Fibroblast of lung (primary cell): ENCODE data around the gene CEP290. TPM values are rescaled to one million over a fixed set of nuclear protein-coding genes. Genes with fewer than 3 reads are reported as not detected.

Source experiments
- DNase-seq, 2 donors: peaks; one replicate each; pipeline versions ENCODE4 v3.0.0 to v3.0.0-alpha.2; 2010; ENCODE audit warnings: low read depth in 2 of 2
- H2AFZ ChIP-seq: 2 replicates; pipeline ENCODE4 v1.5.1; 2012; ENCODE audit warnings: low read length, control low read depth, inconsistent platforms
- H3K27ac ChIP-seq: 2 replicates; pipeline ENCODE4 v1.5.1; 2011; ENCODE audit warnings: low read length, control low read depth; ENCODE audit not compliant: insufficient read depth
- H3K27me3 ChIP-seq: 2 replicates; pipeline ENCODE4 v1.5.1; 2011; ENCODE audit warnings: mild to moderate bottlenecking, low read length; ENCODE audit not compliant: control insufficient read depth, insufficient read depth
- H3K36me3 ChIP-seq: 2 replicates; pipeline ENCODE4 v1.5.1; 2011; ENCODE audit warnings: low read length; ENCODE audit not compliant: control insufficient read depth, insufficient read depth
- H3K4me1 ChIP-seq: 2 replicates; pipeline ENCODE4 v1.5.1; 2011; ENCODE audit warnings: low read length; ENCODE audit not compliant: control insufficient read depth, insufficient read depth; ENCODE audit errors: extremely low read depth
- H3K4me2 ChIP-seq: 2 replicates; pipeline ENCODE4 v1.5.1; 2011; ENCODE audit warnings: low read length, control low read depth; ENCODE audit not compliant: insufficient read depth; ENCODE audit errors: extremely low read depth
- H3K4me3 ChIP-seq, 4 experiments: fragments of 200-600 bp in 1 of 4; sonication (generic) in 1 of 4; replicated peaks in 1 of 4; 2 replicates each; pipeline ENCODE4 v1.5.1; 2011 to 2016; ENCODE audit warnings: low read length in 4 of 4, low read depth in 3 of 4, mild to moderate bottlenecking in 3 of 4, control low read depth in 2 of 4, inconsistent platforms in 1 of 4, mixed read lengths in 1 of 4; ENCODE audit not compliant: insufficient read depth in 1 of 4; ENCODE audit errors: control extremely low read depth in 1 of 4
- H3K79me2 ChIP-seq: 2 replicates; pipeline ENCODE4 v1.5.1; 2012; ENCODE audit warnings: mild to moderate bottlenecking, low read length, inconsistent platforms; ENCODE audit not compliant: control insufficient read depth, insufficient read depth
- H3K9ac ChIP-seq: 2 replicates; pipeline ENCODE4 v1.5.1; 2011; ENCODE audit warnings: mild to moderate bottlenecking, low read length, control low read depth; ENCODE audit not compliant: insufficient read depth
- H3K9me3 ChIP-seq: 2 replicates; pipeline ENCODE4 v1.5.1; 2012; ENCODE audit warnings: low read depth, low read length; ENCODE audit not compliant: control insufficient read depth, insufficient read depth
- H4K20me1 ChIP-seq: 2 replicates; pipeline ENCODE4 v1.5.1; 2011; ENCODE audit warnings: low read length; ENCODE audit not compliant: control insufficient read depth, insufficient read depth; ENCODE audit errors: extremely low read depth
- EZH2 ChIP-seq: IDR thresholded peaks from 2 replicates; pipeline ENCODE4 v1.5.1; 2012; ENCODE audit warnings: low read length, control low read depth, mild to moderate bottlenecking; ENCODE audit errors: missing control alignments
- polyA plus RNA-seq, 2 donors: library from polyadenylated mRNA; depleted of rRNA in 1 of 2; stranded (reverse) in 1 of 2; unstranded in 1 of 2; fragments of >200 nt; gene quantifications; 2 replicates each; pipeline ENCODE4 v1.2.1, GENCODE V29; 2011 to 2012; ENCODE audit warnings: missing spikeins in 1 of 2
- total RNA-seq: library from RNA; depleted of rRNA; stranded (reverse); fragments of >200 nt; gene quantifications from 2 replicates; pipeline ENCODE4 v1.2.1, GENCODE V29; 2014
- TF ChIP-seq, protein P1 (sequence below), 2 donors: IDR thresholded peaks in 1 of 2; conservative IDR thresholded peaks in 1 of 2; 1 replicate in 1 of 2; 2 replicates in 1 of 2; pipeline ENCODE4 v1.5.1; 2011 to 2012; ENCODE audit warnings: low read length in 2 of 2, control low read depth in 1 of 2, inconsistent platforms in 1 of 2, low read depth in 1 of 2, mild to moderate bottlenecking in 1 of 2

CEP290 gene
- total and polyA plus RNA-seq, 2 donors (not counting 1 experiment from before 2014, with no cell fraction given): 8.0 to 12.6 TPM

DNA sequence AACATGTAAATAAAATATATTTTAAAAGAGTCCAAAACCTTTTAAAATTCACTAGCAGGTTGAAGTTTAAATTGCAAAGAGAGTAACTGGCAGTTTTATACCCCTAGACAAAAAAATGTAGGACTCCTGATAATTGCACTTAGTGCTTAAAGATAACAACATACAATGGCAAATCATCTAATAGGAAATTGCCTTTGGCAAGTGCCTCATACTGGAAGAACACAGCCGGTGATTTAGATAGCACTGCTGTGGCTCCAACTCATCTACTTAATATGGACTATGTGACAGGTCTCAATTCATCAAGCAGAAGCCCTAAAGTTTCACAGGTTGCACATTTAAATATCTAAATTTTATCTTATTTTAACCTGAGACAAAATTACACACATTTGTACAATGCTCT is 126.1 kb downstream of the CEP290 start:
- TF ChIP-seq, protein P1, sequence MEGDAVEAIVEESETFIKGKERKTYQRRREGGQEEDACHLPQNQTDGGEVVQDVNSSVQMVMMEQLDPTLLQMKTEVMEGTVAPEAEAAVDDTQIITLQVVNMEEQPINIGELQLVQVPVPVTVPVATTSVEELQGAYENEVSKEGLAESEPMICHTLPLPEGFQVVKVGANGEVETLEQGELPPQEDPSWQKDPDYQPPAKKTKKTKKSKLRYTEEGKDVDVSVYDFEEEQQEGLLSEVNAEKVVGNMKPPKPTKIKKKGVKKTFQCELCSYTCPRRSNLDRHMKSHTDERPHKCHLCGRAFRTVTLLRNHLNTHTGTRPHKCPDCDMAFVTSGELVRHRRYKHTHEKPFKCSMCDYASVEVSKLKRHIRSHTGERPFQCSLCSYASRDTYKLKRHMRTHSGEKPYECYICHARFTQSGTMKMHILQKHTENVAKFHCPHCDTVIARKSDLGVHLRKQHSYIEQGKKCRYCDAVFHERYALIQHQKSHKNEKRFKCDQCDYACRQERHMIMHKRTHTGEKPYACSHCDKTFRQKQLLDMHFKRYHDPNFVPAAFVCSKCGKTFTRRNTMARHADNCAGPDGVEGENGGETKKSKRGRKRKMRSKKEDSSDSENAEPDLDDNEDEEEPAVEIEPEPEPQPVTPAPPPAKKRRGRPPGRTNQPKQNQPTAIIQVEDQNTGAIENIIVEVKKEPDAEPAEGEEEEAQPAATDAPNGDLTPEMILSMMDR (conservative IDR thresholded peaks at IDR 0.05 in 1 of 2, IDR thresholded peaks at IDR 0.05 in 1 of 2; ENCODE audit: low read depth in 1 of 2, low read length in 2 of 2): no peak
- no peak for TF ChIP-seq EZH2
- Histone ChIP-seq H3K36me3 (no peaks in the 10 kb centered on the region), H3K27ac (no peak overlapping the region), H3K9me3 (no peaks in the 10 kb centered on the region), H3K79me2 (no peaks in the 10 kb centered on the region), H3K4me2 (no peak overlapping the region), H3K4me1 (no peaks in the 10 kb centered on the region), H3K27me3 (no peaks in the 10 kb centered on the region), H2AFZ (no peak overlapping the region), H3K9ac (no peak overlapping the region), H4K20me1 (no peaks in the 10 kb centered on the region), H3K4me3 (no peak overlapping the region)
- no peak for DNase-seq

DNA sequence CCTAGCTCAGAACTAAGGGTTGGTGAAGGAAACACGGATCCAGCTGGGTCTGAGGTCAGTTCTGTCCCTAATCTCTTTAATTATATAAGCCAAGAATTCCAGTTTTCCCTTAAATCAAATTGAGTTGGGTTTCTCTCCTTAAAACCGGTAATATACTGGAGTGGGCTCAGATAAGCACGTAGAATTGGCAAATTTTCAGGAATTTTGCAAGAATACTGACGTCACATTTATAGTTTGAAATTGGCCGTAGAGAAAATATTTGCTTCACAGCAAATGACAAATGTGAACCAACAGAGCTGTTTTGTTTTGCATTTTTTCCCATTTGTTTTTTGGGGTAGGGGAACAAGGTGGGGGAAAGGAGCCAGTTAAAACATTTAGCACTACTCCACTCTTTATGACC is 130.1 kb downstream of the CEP290 start:
- peak in 1 of 2 donors; percentile 28 for DNase-seq
- no peaks in the 10 kb centered on the region for H3K36me3 ChIP-seq
- no peak overlapping the region for H3K9ac ChIP-seq
- H3K4me1 ChIP-seq: no peaks in the 10 kb centered on the region
- H3K9me3 ChIP-seq: no peaks in the 10 kb centered on the region
- H3K4me2 ChIP-seq: no peak overlapping the region
- no peak overlapping the region for H2AFZ ChIP-seq
- H3K27ac ChIP-seq: no peak overlapping the region
- H3K79me2 ChIP-seq: no peaks in the 10 kb centered on the region
- H3K27me3 ChIP-seq: no peaks in the 10 kb centered on the region
- no peaks in the 10 kb centered on the region for H4K20me1 ChIP-seq
- no peak overlapping the region for H3K4me3 ChIP-seq
- TF ChIP-seq EZH2: no peak
- TF ChIP-seq, protein P1 (conservative IDR thresholded peaks at IDR 0.05 in 1 of 2, IDR thresholded peaks at IDR 0.05 in 1 of 2; ENCODE audit: low read depth in 1 of 2, low read length in 2 of 2): no peak

DNA sequence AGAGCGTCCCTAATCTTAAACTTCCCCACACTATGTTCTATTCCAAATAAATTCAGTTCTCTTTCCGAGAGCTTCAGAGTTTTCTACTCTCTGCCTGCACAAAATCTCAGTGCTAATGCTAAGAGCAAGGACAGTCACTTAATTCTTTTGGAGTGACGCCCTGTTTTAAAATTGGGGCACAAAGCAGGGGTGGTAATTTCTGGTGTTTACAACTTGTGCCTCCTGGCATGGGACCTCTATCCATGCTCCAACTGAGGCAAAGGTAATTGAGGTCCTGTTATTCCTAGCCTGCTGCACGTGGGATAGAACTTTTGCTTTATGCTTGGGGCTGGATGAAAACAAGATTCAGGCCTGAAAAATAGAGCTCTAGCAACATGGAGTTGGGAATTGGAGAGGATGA is 135.5 kb downstream of the CEP290 start:
- H3K27me3 ChIP-seq: no peaks in the 10 kb centered on the region
- H2AFZ ChIP-seq: no peak overlapping the region
- H3K4me1 ChIP-seq: no peaks in the 10 kb centered on the region
- no peaks in the 10 kb centered on the region for H3K9me3 ChIP-seq
- H3K79me2 ChIP-seq: no peaks in the 10 kb centered on the region
- no peaks in the 10 kb centered on the region for H4K20me1 ChIP-seq
- no peaks in the 10 kb centered on the region for H3K36me3 ChIP-seq
- TF ChIP-seq EZH2: no peak
- TF ChIP-seq, protein P1 (conservative IDR thresholded peaks at IDR 0.05 in 1 of 2, IDR thresholded peaks at IDR 0.05 in 1 of 2; ENCODE audit: low read depth in 1 of 2, low read length in 2 of 2): no peak
- DNase-seq: no peak
- H3K4me3 ChIP-seq: no peak overlapping the region
- H3K9ac ChIP-seq: no peak overlapping the region
- no peak overlapping the region for H3K27ac ChIP-seq
- no peak overlapping the region for H3K4me2 ChIP-seq
